Measurements from ENCODE around the gene HOXC6. TPM values are rescaled to one million over a fixed set of nuclear protein-coding genes. Genes with fewer than 3 reads are reported as not detected.

The HOXC6 gene
- total and polyA plus RNA-seq, 9 of the 15 experiments (the other 6 are each of a cell fraction or from before 2014, with no cell fraction given) = 0.06 to 4.0 (median 1.4) TPM

DNA sequence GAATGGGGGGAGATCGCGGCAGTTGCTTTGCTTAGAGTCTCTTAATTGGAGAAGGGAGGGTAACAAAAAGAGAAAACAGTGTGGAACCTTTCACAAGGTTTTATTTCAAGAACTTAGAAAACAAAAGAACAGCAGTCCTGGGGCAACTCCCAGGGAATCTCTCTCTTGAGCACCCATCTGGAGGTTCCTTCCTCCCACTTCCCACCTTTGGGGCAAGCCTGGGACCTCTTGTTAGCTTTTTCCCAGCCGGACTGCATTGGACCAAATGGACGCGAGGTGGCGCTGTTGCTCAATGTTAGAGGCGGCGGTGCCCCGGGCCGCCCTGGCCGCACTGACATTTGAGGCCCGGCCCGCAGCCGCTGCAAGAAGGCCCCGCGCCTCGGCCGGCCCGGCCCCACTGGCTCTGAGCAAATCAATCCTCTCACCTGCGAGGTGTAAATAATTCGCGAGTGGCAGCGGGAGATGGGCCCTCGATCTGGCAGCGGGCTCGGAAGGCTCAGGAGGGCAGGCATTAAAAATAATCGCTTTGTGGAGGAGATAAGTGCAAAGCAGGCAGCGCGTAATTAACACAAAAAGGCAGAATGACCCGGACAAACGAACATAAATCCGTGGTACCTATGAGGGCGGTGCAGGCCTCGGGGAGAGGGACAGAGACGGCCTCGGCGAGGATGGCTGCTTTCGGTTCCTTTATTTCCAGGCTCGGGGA, 22.2 kb upstream of the HOXC6 start (continued):
- TF ChIP-seq STAG1 (CRISPR knock-in tag; IDR thresholded peaks at IDR 0.05; ENCODE audit: borderline replicate concordance) (peak; percentile 85), MYNN (IDR thresholded peaks at IDR 0.05) (0 out of 2 replicates have a peak, but pooled peaks have one; percentile 37), MYNN (CRISPR knock-in tag; IDR thresholded peaks at IDR 0.05) (no peak), MYC (IDR thresholded peaks at IDR 0.05; ENCODE audit: low read depth, low read length) (0 out of 2 replicates have a peak, but pooled peaks have one; percentile 36), MYC (CRISPR knock-in tag; IDR thresholded peaks at IDR 0.05; ENCODE audit: borderline replicate concordance, low read depth) (no peak), KDM2B (CRISPR knock-in tag; IDR thresholded peaks at IDR 0.05) (0 out of 2 replicates have a peak, but pooled peaks have one; percentile 50), MTA1 (IDR thresholded peaks at IDR 0.05; ENCODE audit: borderline replicate concordance) (no peak), PHF20 (IDR thresholded peaks at IDR 0.05; ENCODE audit: partially characterized antibody) (no peak), CTBP1 (IDR thresholded peaks at IDR 0.05; ENCODE audit: borderline replicate concordance) (peak; percentile 68; the same call in 1 of the 2 replicates), HIVEP1 (CRISPR knock-in tag; IDR thresholded peaks at IDR 0.05) (no peak), RBFOX2 (IDR thresholded peaks at IDR 0.05; ENCODE audit: low read depth, low read length) (peak; percentile 46), CC2D1A (IDR thresholded peaks at IDR 0.05) (0 out of 2 replicates have a peak, but pooled peaks have one; percentile 53), RAD21 (CRISPR knock-in tag; conservative IDR thresholded peaks at IDR 0.05 in 1 of 2, IDR thresholded peaks at IDR 0.05 in 1 of 2) (peak; percentile 96 to 98), RB1 (IDR thresholded peaks at IDR 0.05; ENCODE audit: low read depth) (peak; percentile 80; the same call in 1 of the 2 replicates)
- TF ChIP-seq, protein P1, sequence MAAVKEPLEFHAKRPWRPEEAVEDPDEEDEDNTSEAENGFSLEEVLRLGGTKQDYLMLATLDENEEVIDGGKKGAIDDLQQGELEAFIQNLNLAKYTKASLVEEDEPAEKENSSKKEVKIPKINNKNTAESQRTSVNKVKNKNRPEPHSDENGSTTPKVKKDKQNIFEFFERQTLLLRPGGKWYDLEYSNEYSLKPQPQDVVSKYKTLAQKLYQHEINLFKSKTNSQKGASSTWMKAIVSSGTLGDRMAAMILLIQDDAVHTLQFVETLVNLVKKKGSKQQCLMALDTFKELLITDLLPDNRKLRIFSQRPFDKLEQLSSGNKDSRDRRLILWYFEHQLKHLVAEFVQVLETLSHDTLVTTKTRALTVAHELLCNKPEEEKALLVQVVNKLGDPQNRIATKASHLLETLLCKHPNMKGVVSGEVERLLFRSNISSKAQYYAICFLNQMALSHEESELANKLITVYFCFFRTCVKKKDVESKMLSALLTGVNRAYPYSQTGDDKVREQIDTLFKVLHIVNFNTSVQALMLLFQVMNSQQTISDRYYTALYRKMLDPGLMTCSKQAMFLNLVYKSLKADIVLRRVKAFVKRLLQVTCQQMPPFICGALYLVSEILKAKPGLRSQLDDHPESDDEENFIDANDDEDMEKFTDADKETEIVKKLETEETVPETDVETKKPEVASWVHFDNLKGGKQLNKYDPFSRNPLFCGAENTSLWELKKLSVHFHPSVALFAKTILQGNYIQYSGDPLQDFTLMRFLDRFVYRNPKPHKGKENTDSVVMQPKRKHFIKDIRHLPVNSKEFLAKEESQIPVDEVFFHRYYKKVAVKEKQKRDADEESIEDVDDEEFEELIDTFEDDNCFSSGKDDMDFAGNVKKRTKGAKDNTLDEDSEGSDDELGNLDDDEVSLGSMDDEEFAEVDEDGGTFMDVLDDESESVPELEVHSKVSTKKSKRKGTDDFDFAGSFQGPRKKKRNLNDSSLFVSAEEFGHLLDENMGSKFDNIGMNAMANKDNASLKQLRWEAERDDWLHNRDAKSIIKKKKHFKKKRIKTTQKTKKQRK (IDR thresholded peaks at IDR 0.05; ENCODE audit: borderline replicate concordance, low read depth, low read length) = no peak
- TF ChIP-seq, protein P2, sequence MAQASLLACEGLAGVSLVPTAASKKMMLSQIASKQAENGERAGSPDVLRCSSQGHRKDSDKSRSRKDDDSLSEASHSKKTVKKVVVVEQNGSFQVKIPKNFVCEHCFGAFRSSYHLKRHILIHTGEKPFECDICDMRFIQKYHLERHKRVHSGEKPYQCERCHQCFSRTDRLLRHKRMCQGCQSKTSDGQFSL (CRISPR knock-in tag; IDR thresholded peaks at IDR 0.05) = peak; percentile 55; the same call in 1 of the 2 replicates
- TF ChIP-seq, protein P2 (tag; IDR thresholded peaks at IDR 0.05) = no peak
- TF ChIP-seq, protein P3, sequence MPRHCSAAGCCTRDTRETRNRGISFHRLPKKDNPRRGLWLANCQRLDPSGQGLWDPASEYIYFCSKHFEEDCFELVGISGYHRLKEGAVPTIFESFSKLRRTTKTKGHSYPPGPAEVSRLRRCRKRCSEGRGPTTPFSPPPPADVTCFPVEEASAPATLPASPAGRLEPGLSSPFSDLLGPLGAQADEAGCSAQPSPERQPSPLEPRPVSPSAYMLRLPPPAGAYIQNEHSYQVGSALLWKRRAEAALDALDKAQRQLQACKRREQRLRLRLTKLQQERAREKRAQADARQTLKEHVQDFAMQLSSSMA (CRISPR knock-in tag; IDR thresholded peaks at IDR 0.05) = 0 out of 2 replicates have a peak, but pooled peaks have one; percentile 26
- TF ChIP-seq, protein P4, sequence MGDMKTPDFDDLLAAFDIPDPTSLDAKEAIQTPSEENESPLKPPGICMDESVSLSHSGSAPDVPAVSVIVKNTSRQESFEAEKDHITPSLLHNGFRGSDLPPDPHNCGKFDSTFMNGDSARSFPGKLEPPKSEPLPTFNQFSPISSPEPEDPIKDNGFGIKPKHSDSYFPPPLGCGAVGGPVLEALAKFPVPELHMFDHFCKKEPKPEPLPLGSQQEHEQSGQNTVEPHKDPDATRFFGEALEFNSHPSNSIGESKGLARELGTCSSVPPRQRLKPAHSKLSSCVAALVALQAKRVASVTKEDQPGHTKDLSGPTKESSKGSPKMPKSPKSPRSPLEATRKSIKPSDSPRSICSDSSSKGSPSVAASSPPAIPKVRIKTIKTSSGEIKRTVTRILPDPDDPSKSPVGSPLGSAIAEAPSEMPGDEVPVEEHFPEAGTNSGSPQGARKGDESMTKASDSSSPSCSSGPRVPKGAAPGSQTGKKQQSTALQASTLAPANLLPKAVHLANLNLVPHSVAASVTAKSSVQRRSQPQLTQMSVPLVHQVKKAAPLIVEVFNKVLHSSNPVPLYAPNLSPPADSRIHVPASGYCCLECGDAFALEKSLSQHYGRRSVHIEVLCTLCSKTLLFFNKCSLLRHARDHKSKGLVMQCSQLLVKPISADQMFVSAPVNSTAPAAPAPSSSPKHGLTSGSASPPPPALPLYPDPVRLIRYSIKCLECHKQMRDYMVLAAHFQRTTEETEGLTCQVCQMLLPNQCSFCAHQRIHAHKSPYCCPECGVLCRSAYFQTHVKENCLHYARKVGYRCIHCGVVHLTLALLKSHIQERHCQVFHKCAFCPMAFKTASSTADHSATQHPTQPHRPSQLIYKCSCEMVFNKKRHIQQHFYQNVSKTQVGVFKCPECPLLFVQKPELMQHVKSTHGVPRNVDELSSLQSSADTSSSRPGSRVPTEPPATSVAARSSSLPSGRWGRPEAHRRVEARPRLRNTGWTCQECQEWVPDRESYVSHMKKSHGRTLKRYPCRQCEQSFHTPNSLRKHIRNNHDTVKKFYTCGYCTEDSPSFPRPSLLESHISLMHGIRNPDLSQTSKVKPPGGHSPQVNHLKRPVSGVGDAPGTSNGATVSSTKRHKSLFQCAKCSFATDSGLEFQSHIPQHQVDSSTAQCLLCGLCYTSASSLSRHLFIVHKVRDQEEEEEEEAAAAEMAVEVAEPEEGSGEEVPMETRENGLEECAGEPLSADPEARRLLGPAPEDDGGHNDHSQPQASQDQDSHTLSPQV (IDR thresholded peaks at IDR 0.05) = peak; percentile 23; the same call in 1 of the 2 replicates
